ENCODE results near the gene ADIG.
A peak's percentile ranks its signal among the peaks of the same experiment; 100 is the strongest.

Gene ADIG

GRCh38 chr20:38602185-38602581 lies 21.2 kb downstream of the ADIG start:
- no peak for DNase-seq (ENCODE audit: low read depth)

- DNase-seq (ENCODE audit: low read depth) = no peak
Observed at GRCh38 chr20:38603286-38603685, 22.3 kb downstream of the ADIG start.

DNA sequence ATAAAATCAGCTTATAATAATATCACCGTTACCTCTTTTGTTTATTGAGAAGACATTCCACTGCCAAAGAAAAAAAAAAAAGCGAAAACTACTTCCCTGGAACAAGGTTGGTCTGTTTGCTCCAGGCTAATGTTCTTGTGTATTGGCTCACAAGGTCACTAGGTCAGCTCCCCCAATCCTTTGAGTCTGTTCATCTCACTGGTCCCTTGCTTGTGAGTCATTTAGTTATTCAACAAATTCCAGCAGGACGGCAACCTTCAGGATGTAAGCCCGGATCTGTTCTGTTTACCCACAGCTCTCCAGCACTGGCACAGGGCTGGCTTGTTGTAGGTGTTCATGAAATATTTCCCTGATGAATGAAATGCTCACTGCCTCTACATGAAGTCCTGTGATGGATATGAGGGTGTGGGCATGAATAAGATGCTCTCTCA lies 23.9 kb downstream of the ADIG start:
- DNase-seq (ENCODE audit: low read depth) = peak; percentile 80

DNA sequence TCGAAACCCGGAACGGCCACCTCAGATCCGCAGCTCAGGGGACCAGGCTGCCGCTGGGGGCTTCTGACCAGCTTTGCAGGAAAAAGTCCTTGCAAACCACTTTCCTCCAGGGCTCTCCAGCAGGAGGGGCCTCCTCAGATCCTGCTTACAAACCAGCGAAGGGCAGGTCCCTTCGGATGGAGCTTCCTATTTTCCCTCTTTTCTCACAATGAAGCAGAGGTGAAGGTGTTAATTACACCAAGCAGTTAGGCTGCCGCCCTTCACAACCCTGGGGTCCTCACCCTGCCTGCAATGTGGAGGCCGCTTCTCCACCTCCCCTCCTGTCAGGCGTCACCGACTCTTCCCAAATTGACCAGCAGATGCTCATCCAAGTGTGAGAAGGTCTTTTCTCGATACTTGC lies 26.4 kb downstream of the ADIG start:
- DNase-seq (ENCODE audit: low read depth) = no peak

GRCh38 chr20:38608188-38608587 lies 27.2 kb downstream of the ADIG start:
- no peak for DNase-seq (ENCODE audit: low read depth)

DNA sequence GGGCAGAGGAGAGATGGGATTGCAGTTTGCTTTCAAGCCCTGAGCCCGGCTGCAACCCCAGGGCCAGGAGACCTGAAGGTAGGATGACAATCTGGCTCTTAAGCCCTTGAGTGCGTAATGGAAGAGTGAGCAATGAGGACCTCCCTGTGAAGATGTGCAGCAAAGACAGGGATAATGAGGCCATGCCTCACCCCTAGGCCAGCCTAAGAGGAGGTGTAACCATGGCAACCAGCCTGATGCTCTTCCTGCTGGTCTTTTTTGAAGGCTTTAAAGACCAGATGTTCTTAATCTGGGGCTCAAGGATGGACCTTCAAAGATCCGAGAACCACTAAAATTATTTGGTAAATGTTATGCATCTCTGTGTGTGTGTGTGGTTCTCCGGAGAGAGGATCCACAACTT lies 28.8 kb downstream of the ADIG start:
- DNase-seq (ENCODE audit: low read depth) = no peak

DNA sequence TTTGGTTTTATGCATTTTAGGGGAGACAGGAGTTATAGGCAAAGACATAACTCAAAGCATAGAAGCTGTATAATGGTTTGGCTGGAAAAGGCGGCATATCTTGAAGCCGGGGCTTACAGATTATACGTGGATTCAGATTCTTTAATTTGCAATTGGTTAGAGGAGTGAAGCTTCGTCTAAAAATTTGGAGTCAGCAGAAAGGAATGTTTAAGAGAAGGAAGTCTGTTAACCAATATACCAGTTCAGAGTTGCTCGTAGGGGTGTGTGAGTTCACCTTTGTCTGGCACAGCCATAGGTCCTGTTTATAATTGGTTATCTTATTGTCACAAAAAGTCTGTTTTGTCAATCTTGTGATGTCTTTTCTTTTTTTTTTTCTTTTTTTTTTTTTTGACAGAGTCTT lies 29.5 kb downstream of the ADIG start:
- DNase-seq (ENCODE audit: low read depth) = no peak

GRCh38 chr20:38612751-38613515 lies 31.9 kb downstream of the ADIG start:
- no peak for DNase-seq (ENCODE audit: low read depth)

- DNase-seq (ENCODE audit: low read depth) = no peak
Observed at GRCh38 chr20:38615283-38615682, 34.3 kb downstream of the ADIG start.

- no peak for DNase-seq (ENCODE audit: low read depth)
Observed at GRCh38 chr20:38616457-38616856, 35.5 kb downstream of the ADIG start.

- DNase-seq (ENCODE audit: low read depth) = peak; percentile 43
Observed at GRCh38 chr20:38617011-38617829, 36.2 kb downstream of the ADIG start.

DNA sequence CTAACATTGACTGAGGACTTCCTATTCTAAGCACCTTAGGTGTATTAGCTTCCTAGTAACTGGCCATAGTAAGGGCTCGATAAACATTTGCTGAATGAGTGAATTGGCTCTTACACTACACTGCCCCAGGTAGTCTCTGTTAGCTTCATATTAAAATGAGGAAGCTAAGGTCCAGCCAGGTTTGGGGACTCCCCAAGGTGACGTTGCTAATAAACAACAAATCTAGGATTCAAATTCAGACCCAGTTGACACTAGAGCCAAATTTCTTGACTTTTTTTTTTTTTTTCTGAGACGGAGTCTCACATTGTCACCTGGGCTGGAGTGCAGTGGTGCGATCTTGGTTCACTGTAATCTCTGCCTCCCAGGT lies 36.8 kb downstream of the ADIG start:
- no peak for DNase-seq (ENCODE audit: low read depth)

- DNase-seq (ENCODE audit: low read depth) = no peak
Observed at GRCh38 chr20:38620441-38620840, 39.4 kb downstream of the ADIG start.

GRCh38 chr20:38623061-38623460 lies 42.1 kb downstream of the ADIG start:
- DNase-seq (ENCODE audit: low read depth) = no peak

DNA sequence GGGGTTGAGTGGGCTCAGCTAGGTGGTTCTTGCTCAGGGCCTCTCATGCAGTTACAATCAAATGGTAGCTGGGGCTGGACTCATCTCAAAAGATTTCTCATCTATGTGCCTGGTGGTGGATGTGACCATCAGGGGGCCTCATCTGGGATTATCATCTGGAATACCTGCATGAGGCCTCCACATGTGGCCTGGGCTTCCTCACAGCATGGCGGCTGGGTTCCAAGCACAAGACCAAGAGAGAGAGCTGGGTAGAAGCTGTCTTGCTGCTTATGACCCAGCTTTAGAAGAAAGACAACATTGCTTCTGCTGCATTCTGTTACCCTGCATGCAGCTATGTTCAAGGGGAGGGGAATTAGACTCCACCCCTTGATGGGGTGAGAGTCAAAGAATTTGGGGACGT lies 43.1 kb downstream of the ADIG start:
- no peak for DNase-seq (ENCODE audit: low read depth)

- DNase-seq (ENCODE audit: low read depth) = no peak
Observed at GRCh38 chr20:38625896-38626295, 44.9 kb downstream of the ADIG start.

DNA sequence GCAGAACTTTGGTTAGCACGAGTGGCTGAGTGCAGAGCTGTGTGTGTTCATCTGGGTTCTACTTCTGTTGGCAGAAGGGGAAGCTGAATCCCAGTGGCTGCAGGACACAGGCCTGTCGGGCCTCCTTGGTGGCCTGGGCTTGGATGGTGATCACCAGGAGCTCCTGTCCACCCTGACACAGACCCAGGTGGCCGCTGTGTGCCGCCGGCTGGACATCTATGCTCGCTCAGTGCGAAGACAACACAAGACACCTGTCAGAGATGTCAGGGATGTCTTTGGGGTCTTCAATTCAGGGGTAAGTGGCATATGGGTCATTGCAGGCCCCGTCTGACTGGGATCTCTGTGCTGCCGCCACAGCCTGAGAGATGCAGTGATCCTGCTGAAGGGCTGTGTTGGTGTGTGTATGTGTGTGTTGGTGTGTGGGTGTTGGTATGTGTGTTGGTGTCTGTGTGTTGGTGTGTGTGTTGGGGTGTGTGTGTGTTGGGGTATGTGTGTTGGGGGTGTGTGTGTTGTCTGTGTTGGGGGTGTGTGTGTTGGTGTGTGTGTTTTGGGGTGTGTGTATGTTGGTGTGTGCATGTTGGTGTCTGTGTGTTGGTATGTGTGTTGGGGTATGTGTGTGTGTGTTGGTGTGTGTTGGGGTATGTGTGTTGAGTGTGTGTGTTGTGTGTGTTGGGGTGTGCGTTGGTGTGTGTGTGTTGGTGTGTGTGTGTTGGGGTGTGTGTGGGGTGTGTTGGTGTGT lies 46.1 kb downstream of the ADIG start:
- no peak for DNase-seq (ENCODE audit: low read depth)

- DNase-seq (ENCODE audit: low read depth) = no peak
Observed at GRCh38 chr20:38628580-38629470, 47.8 kb downstream of the ADIG start.

DNA sequence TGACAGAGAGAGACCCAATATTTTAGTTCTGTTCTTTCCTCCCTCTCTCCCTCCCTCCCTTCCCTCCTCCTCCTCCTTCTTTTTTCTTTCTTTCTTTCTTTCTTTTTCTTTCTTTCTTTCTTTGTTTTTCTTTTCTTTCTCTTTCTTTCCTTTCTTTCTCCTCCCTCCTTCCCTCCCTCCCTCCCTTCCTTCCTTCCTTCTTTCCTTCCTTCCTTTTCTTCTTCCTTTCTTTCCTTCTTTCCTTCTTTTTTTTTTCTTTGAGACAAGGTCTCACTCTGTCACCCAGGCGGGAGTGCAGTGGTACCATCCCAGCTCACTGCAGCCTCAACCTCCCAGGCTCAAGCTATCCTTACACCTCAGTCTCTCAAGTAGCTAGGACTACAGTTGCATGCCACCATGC lies 49.0 kb downstream of the ADIG start:
- DNase-seq (ENCODE audit: low read depth) = no peak

DNA sequence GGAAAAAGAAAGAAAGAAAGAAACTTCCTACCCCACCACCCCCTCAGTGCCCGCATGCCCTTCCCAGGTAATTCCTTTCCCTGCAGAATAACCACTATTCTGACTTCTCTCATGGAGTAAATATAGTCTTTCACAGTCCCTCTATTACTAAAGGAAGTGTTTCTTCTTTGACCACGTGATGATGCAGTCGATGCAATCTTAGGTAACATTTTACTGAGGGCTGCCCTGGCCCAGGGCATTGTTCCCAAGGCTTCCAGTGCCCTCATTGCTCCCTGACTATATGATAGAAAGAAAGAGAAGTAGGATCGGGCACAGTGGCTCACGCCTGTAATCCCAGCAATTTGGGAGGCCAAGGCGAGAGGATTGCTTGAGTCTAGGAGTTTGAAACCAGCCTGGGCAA lies 49.7 kb downstream of the ADIG start:
- no peak for DNase-seq (ENCODE audit: low read depth)

- DNase-seq (ENCODE audit: low read depth) = peak; percentile 83
Observed at GRCh38 chr20:38631155-38632022, 50.4 kb downstream of the ADIG start.
